Measurements from ENCODE around the gene HCN2. TPM values are rescaled to one million over a fixed set of nuclear protein-coding genes. Genes with fewer than 3 reads are reported as not detected.

The HCN2 gene
- total and polyA plus RNA-seq, 2 of the 8 experiments (the other 6 are each of a cell fraction or from before 2014, with no cell fraction given) = 1.0 to 4.0 TPM

DNA sequence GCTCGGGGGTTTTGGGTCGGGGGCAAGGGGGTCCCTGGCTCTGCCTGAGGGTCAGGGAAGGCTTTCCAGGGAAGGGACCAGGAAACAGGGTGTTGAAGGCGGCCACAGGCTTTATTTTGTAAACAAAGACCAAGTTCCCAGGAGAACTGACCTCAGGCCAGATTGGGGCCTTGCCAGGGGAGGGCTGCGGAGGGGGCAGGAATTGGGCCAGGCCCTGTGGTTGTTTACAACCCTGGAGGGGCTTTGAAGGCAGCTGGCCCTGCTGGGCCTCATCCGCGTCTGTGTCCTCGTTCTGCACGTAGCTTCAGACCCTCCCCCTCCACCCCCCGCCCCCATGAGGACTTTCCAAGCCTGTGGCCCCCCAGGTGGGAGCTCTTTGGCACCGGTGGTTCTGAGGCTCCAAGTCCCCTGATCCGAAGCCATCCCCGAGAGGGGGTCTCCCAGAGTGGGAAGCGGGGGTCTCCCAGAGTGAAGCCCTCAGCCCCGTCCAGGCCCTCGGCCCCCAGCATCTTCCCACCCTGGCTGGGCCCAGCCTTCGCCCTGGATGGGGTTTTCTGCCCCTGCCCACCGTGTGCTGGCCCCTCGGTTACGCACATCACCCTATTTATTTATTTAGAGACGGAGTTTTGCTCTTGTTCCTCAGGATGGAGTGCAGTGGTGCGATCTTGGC is 30.8 kb upstream of the HCN2 start:
- Histone ChIP-seq H3K27ac (ENCODE audit: low read depth, low read length) (no peak overlapping the region), H3K4me1 (replicated peaks in 1 of 4; ENCODE audit: control insufficient read depth in 3 of 4, insufficient read depth in 4 of 4, low read length in 3 of 4) (peaks cover 0 to 2% (median under 1%) of the 10 kb centered on the region in 4 experiments; a peak in 4 of 7 replicates), H4K91ac (replicated peaks; ENCODE audit: insufficient read length, low read length) (no peak overlapping the region), H2AK5ac (ENCODE audit: low read depth, low read length) (no peak overlapping the region), H3K9me3 (ENCODE audit: insufficient read depth in 2 of 2, low read depth in 1 of 2, low read length in 1 of 2) (no peaks in the 10 kb centered on the region; a peak in 1 of 4 replicates), H3K79me1 (ENCODE audit: low read depth, low read length) (no peaks in the 10 kb centered on the region), H3K18ac (ENCODE audit: extremely low read depth, low read length) (no peak overlapping the region), H3K14ac (ENCODE audit: insufficient read length) (no peak overlapping the region), H3K79me2 (ENCODE audit: control insufficient read depth in 1 of 2, insufficient read depth in 2 of 2, low read length in 2 of 2) (no peaks in the 10 kb centered on the region), H2BK5ac (ENCODE audit: low read depth, low read length) (no peak overlapping the region), H2BK20ac (ENCODE audit: low read length) (no peak overlapping the region), H2AFZ (ENCODE audit: low read length) (no peak overlapping the region), H4K8ac (ENCODE audit: extremely low read depth, insufficient read depth, low read length) (no peak overlapping the region), H3K56ac (replicated peaks; ENCODE audit: insufficient read length, low read depth, low read length) (no peak overlapping the region), H3K23me2 (ENCODE audit: low read depth, low read length) (no peaks in the 10 kb centered on the region; the same call in 1 of the 2 replicates), H3K4ac (replicated peaks; ENCODE audit: insufficient read length, low read depth, low read length) (no peak overlapping the region), H3K27me3 (replicated peaks in 1 of 4; ENCODE audit: control insufficient read depth in 3 of 4, extremely low read depth in 1 of 4, insufficient read depth in 3 of 4, low read length in 3 of 4) (no peaks in the 10 kb centered on the region), H2BK120ac (replicated peaks; ENCODE audit: low read depth, low read length) (no peak overlapping the region), H3K4me2 (ENCODE audit: insufficient read depth in 1 of 2, low read depth in 2 of 2, low read length in 2 of 2) (no peak overlapping the region), H3K4me3 (ENCODE audit: extremely low read depth in 1 of 4, insufficient read depth in 2 of 4, low read depth in 3 of 4, low read length in 4 of 4) (no peak overlapping the region), H2BK15ac (ENCODE audit: low read length) (no peak overlapping the region), H4K5ac (ENCODE audit: insufficient read length, low read depth, low read length) (no peak overlapping the region), H4K20me1 (replicated peaks in 1 of 2; ENCODE audit: control insufficient read depth in 1 of 2, insufficient read depth in 2 of 2, low read length in 2 of 2) (peaks cover 0 to 2% of the 10 kb centered on the region in 2 experiments), H3K23ac (ENCODE audit: insufficient read length) (no peak overlapping the region), H2BK12ac (ENCODE audit: low read depth, low read length) (no peak overlapping the region), H3K9ac (replicated peaks in 1 of 4; ENCODE audit: extremely low read depth in 1 of 4, low read depth in 3 of 4, low read length in 3 of 4) (no peak overlapping the region), H3K36me3 (ENCODE audit: control insufficient read depth in 2 of 4, insufficient read depth in 4 of 4, low read length in 3 of 4) (no peaks in the 10 kb centered on the region)
- 87% methylated on average over 13 of the region's 21 CpGs; no CpG with 5 or more reads in 1 of the 2 experiments for WGBS, 2 experiments (ENCODE audit: extremely low coverage in 1 of 2, insufficient coverage in 1 of 2, insufficient read length in 1 of 2, insufficient replicate concordance in 2 of 2, low coverage in 1 of 2, low lambda C conversion rate in 2 of 2, missing lambda C conversion rate in 1 of 2)
- DNase-seq (ENCODE audit: low read depth in 1 of 2, low spot score in 2 of 2) (no peak), FAIRE-seq (no peak)
- TF ChIP-seq RNF2 (IDR thresholded peaks at IDR 0.05; ENCODE audit: borderline replicate concordance, low read depth, low read length, missing control alignments, poor library complexity, severe bottlenecking) (no peak), PHF8 (conservative IDR thresholded peaks at IDR 0.05; ENCODE audit: low read depth, low read length) (no peak), CHD2 (IDR thresholded peaks at IDR 0.05; ENCODE audit: low read length) (no peak), YY1 (IDR thresholded peaks at IDR 0.05; ENCODE audit: low read depth, low read length) (no peak), MAX (IDR thresholded peaks at IDR 0.05) (no peak)
- ChIA-PET CTCF (ENCODE audit: partially characterized antibody) (interaction anchor here (0.5 to 1.0 kb wide), 2 partner anchors 13 to 29 kb away, joined by 3 to 4 read pairs; no protein-coding TSS in a partner anchor), POLR2A (ENCODE audit: partially characterized antibody) (interaction anchor here (0.6 to 7.1 kb wide), 8 partner anchors 9 to 40 kb away, joined by 3 to 38 read pairs (median 4); partner anchors contain the start of gene BSG)
